Heart left ventricle (tissue), 16 donors: ENCODE data around the gene OR2S2. TPM values are rescaled to one million over a fixed set of nuclear protein-coding genes. Genes with fewer than 3 reads are reported as not detected.
"Not testable (repeated sequence)": the region's sequence is repeated elsewhere in the genome, so short reads cannot be mapped to it uniquely, and the experiment has no call there.

Experiments
- ATAC-seq, 4 donors: fragments of 200-7000 bp; cut with Tn5 transposase; one replicate each; pipeline ENCODE4 v1.9.1; 2020 to 2022; ENCODE audit warnings: moderate library complexity in 4 of 4, mild to moderate bottlenecking in 3 of 4, moderate number of reproducible peaks in 1 of 4
- DNase-seq, 5 donors: peaks; one replicate each; pipeline ENCODE4 v3.0.0-alpha.2; 2020
- H3K27ac ChIP-seq, 12 donors: fragments of 200-600 bp; sonication (generic) in 4 of 12; one replicate each; pipeline versions ENCODE4 v1.5.0 to v1.8.0; 2016 to 2022; ENCODE audit warnings: mild to moderate bottlenecking in 2 of 12
- H3K27me3 ChIP-seq, 9 donors: fragments of 200-600 bp; sonication (generic) in 2 of 9; one replicate each; pipeline versions ENCODE4 v1.5.1 to v1.8.0; 2016 to 2022; ENCODE audit warnings: mild to moderate bottlenecking in 3 of 9
- H3K36me3 ChIP-seq, 9 donors: fragments of 200-600 bp; sonication (generic) in 2 of 9; one replicate each; pipeline versions ENCODE4 v1.5.0 to v1.8.0; 2018 to 2022; ENCODE audit warnings: mild to moderate bottlenecking in 2 of 9
- H3K4me1 ChIP-seq, 12 donors: fragments of 200-600 bp; sonication (generic) in 4 of 12; one replicate each; pipeline versions ENCODE4 v1.5.0 to v1.8.0; 2016 to 2022; ENCODE audit warnings: mild to moderate bottlenecking in 3 of 12
- H3K4me3 ChIP-seq, 12 donors: fragments of 200-600 bp; sonication (generic) in 4 of 12; one replicate each; pipeline versions ENCODE4 v1.5.0 to v1.8.0; 2017 to 2022; ENCODE audit warnings: mild to moderate bottlenecking in 9 of 12, moderate library complexity in 4 of 12
- H3K9me3 ChIP-seq, 12 donors: fragments of 200-600 bp; sonication (generic) in 4 of 12; one replicate each; pipeline versions ENCODE4 v1.5.0 to v1.8.0; 2016 to 2022; ENCODE audit warnings: mild to moderate bottlenecking in 1 of 12
- POLR2A ChIP-seq, 2 donors: fragments of 450-650 bp; IDR thresholded peaks; one replicate each; pipeline ENCODE4 v1.6.1; 2017; ENCODE audit warnings: antibody characterized with exemption in 2 of 2, mild to moderate bottlenecking in 2 of 2, moderate library complexity in 2 of 2
- WGBS, 4 donors: extraction: QIAGEN DNeasy Blood & Tissue Kit in 2 of 4; methylation state at CpG; one replicate each; pipeline versions ENCODE4 v1.1.5 to v1.1.7; 2013 to 2018; 5-methylcytosine and 5-hydroxymethylcytosine counted together
- intact Hi-C, 10 donors: fragments of 100-400 bp; cut with DNase I; formaldehyde crosslinking; loops; one replicate each; pipeline versions ENCODE4 v1.11.1 to v1.14.2; 2022
- polyA plus RNA-seq, 2 donors: library from polyadenylated mRNA; stranded (reverse); fragments of 200-250 nt; gene quantifications; one replicate each; pipeline ENCODE4 v1.2.3, GENCODE V29; 2013
- total RNA-seq, 9 donors: library from RNA; depleted of rRNA in 2 of 9; stranded (reverse); fragments of >200 nt in 2 of 9; fragmentation: NEBNext Ultra II Directional in 3 of 9; extraction: Animal tissue kit (Norgen Biotek cat#: 25700) in 3 of 9; gene quantifications; one replicate each; pipeline versions ENCODE4 v1.1.0 to v1.2.4, GENCODE V29; 2016 to 2023
- TF ChIP-seq, protein P1 (sequence below), 12 donors: fragments of 200-600 bp; sonication (generic) in 4 of 12; IDR thresholded peaks; one replicate each; pipeline versions ENCODE4 v1.5.0 to v1.8.0; 2018 to 2022; ENCODE audit warnings: antibody characterized with exemption in 12 of 12, mild to moderate bottlenecking in 5 of 12
- donor health status: ischemic (EF 13 %, LVEDD 7.1; RV severe dilation, severe dysfunction).
- donor health status: healthy with polysubstance abuse.
- donor health status: DM: no; HTN: yes; CAD: no.
- donor health status: DM: no; HTN: no; CAD: no.
- donor health status: ischemic (EF 25% LVEDD 6.9; RV normal size, moderate dysfunction).
- donor health status: ischemic (EF 25% LVEDD 5.7; RV mildly dilated, moderate dysfunction).
- donor health status: healthy.
- donor health status: DM: yes; HTN: yes; CAD: no.
- donor health status: ischemic (EF 35%, LVEDD 5.7; RV mildly dilated, moderate dysfunction).
- donor health status: nonischemic (EF 11% LVEDD 7.7; RV severe dilation, severe dysfunction).
- donor health status: DM: yes; HTN: yes; CAD: no.
- donor health status: PGD.
- donor health status: ischemic (EF 29% LVEDD 5.4; RV normal size, mild dysfunction).
- donor health status: nonischemic (EF 23%, LVEDD 6.1; RV moderate dilation, normal function).

The OR2S2 gene
- total and polyA plus RNA-seq, 11 donors = not detected

DNA sequence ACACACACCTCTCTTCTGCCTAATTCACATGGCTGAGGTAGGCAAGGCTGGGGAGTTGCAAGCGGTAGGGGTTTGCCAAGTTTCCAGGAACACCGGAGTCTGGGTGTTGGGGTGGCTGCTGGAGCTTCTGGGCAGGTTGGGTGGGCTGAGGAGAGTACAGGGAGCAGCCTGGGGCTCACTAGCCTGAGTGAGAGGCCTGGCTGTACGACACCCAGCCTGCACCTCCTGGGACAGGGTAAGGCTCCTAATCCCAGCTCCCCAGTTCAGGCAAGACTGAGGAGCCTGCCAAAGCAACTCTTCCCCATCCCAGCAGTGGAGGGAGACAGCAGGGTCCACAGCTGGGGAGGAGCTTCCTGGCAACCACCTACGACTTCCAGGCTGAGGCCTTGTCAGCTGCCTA is 40.7 kb downstream of the OR2S2 start:
- DNase-seq (no peak), ATAC-seq (no peak)
- intact Hi-C loops = no loop called here
- Histone ChIP-seq H3K4me3 (no peak overlapping the region), H3K4me1 (peaks cover 19 to 78% (median 50%) of the 10 kb centered on the region in 12 donors), H3K27ac (peak overlapping the region; percentile 68 to 93 (median 83)), H3K27me3 (no peaks in the 10 kb centered on the region), H3K36me3 (no peaks in the 10 kb centered on the region), H3K9me3 (no peaks in the 10 kb centered on the region)
- whole genome bisulfite sequencing, 4 donors = 65 to 86% (median 69%) methylated on average over 2 to 4 of the region's 4 CpGs
- TF ChIP-seq POLR2A (IDR thresholded peaks at IDR 0.05) = no peak
- TF ChIP-seq, protein P1, sequence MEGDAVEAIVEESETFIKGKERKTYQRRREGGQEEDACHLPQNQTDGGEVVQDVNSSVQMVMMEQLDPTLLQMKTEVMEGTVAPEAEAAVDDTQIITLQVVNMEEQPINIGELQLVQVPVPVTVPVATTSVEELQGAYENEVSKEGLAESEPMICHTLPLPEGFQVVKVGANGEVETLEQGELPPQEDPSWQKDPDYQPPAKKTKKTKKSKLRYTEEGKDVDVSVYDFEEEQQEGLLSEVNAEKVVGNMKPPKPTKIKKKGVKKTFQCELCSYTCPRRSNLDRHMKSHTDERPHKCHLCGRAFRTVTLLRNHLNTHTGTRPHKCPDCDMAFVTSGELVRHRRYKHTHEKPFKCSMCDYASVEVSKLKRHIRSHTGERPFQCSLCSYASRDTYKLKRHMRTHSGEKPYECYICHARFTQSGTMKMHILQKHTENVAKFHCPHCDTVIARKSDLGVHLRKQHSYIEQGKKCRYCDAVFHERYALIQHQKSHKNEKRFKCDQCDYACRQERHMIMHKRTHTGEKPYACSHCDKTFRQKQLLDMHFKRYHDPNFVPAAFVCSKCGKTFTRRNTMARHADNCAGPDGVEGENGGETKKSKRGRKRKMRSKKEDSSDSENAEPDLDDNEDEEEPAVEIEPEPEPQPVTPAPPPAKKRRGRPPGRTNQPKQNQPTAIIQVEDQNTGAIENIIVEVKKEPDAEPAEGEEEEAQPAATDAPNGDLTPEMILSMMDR (IDR thresholded peaks at IDR 0.05) = no peak

DNA sequence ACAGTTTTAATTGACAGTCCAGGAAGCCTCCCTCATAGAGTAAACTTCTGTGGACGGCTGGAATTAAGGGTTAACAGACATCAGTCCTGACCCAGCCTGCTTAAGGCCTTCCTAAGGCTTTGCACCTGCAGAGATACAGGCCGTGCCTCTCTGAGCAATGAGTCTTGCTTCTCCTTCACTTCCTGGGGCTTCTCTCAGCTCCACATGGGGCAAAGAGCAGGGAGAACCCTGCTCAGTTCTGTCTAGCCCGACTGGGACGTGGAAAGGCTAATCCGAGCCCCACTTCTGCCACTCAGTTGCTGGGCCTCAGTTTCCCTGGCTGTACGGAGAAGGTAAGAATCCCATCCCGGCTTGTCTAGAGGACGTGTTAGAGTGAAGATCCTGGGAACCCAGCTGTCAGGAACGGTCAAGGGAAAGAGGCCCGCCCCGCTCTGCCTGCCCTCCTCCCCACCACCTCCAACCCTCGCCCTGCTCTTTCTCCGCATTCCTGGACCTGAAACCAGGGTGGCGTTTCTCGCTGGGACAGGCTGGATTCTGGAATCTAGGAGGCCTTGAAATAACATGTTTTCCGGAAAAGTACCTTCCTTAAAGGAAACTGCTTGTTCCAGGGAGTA is 42.2 kb downstream of the OR2S2 start:
- DNase-seq = peak in 1 of 5 donors; percentile 61
- Histone ChIP-seq H3K27ac (peak overlapping the region; percentile 68 to 93 (median 83)), H3K36me3 (no peaks in the 10 kb centered on the region), H3K4me3 (no peak overlapping the region), H3K4me1 (peaks cover 19 to 90% (median 55%) of the 10 kb centered on the region in 12 donors), H3K27me3 (no peaks in the 10 kb centered on the region), H3K9me3 (no peaks in the 10 kb centered on the region)
- intact Hi-C loops = no loop called here
- 61 to 77% (median 76%) methylated on average over 15 to 16 of the region's 16 CpGs for WGBS, 4 donors
- peak in 3 of 4 donors; percentile 13 to 29 (median 18) for ATAC-seq
- TF ChIP-seq POLR2A (IDR thresholded peaks at IDR 0.05) = no peak
- TF ChIP-seq, protein P1 (IDR thresholded peaks at IDR 0.05) = no peak

DNA sequence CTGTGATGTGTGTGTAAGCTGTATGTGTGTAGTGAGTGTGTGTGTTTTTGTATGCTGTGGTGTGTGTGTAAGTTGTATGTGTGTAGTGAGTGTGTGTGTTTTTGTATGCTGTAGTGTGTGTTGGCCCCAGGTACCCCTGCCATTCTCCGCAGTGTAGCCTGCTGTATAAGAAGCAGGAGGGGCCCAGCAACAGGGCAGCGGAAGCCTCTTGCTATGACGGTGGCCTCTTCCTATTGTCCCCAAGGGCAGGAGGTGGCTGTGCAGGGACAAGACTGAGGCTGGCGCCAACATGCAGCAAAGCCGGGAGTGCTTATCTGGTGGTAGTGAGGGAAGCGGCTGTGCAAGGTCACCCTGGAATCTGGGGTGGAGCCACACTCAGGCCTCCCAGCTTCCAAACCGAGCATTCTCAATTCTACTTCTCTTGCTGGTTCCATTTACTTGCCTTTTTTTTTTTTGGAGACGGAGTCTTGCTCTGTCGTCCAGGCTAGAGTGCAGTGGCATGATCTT is 43.6 kb downstream of the OR2S2 start:
- Histone ChIP-seq H3K27ac (peak overlapping the region; percentile 48 to 93 (median 82)), H3K4me1 (peaks cover 13 to 90% (median 56%) of the 10 kb centered on the region in 12 donors), H3K4me3 (peak overlapping the region in 1 of 12 donors; percentile 1), H3K27me3 (no peaks in the 10 kb centered on the region), H3K36me3 (no peaks in the 10 kb centered on the region), H3K9me3 (no peaks in the 10 kb centered on the region)
- ATAC-seq = peak; percentile 82 to 89 (median 86)
- intact Hi-C loops = no loop called here
- peak; percentile 84 to 93 (median 87) for DNase-seq
- no peak for TF ChIP-seq POLR2A (IDR thresholded peaks at IDR 0.05)
- TF ChIP-seq, protein P1 (IDR thresholded peaks at IDR 0.05) = no peak
- WGBS, 4 donors = 7 to 14% (median 7%) methylated on average over 9 of the region's 9 CpGs

DNA sequence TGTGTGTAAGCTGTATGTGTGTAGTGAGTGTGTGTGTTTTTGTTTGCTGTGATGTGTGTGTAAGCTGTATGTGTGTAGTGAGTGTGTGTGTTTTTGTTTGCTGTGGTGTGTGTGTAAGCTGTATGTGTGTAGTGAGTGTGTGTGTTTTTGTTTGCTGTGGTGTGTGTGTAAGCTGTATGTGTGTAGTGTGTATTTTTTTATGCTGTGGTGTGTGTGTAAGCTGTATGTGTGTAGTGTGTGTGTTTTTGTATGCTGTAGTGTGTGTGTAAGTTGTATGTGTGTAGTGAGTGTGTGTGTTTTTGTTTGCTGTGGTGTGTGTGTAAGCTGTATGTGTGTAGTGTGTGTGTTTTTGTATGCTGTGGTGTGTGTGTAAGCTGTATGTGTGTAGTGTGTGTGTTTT is 44.5 kb downstream of the OR2S2 start:
- intact Hi-C loops, H3K27me3 ChIP-seq, DNase-seq, ATAC-seq, H3K9me3 ChIP-seq, H3K36me3 ChIP-seq: not testable (repeated sequence)
- Histone ChIP-seq H3K27ac (peak overlapping the region in 6 of 12 donors; percentile 87 to 98 (median 94)), H3K4me1 (peaks cover 10 to 91% (median 58%) of the 10 kb centered on the region in 12 donors), H3K4me3 (peak overlapping the region in 7 of 12 donors; percentile 2 to 59 (median 52))
